ENCODE results near the gene LOC128125822.
A peak's percentile ranks its signal among the peaks of the same experiment; 100 is the strongest.
"Not testable (repeated sequence)": the region's sequence is repeated elsewhere in the genome, so short reads cannot be mapped to it uniquely, and the experiment has no call there.

Gene LOC128125822

GRCh38 chr6:63572044-63572746 is at the start of gene LOC128125822, which contains the start of gene PTP4A1:
Gene LOC128125822 (plus strand): TSS chr6:63572480.
Gene PTP4A1 (plus strand): TSS chr6:63572480. CDS start chr6:63576881, 4,401 bp downstream.
- DNase-seq (ENCODE audit: low read depth in 2 of 2), result peak; percentile 91 to 94

DNA sequence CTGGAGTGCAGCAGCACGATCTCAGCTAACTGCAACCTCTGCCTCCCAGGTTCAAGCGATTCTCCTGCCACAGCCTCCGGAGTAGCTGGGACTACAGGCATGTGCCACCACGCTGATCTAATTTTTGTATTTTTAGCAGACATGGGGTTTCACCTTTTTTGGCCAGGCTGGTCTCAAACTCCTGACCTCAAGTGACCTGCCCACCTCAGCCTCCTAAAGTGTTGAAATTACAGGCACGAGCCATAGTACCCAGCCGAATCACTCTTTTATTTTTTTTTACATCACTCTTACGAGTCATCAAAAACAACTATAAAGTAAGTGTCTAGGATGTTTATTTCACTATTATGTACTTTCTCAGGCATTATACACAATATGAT is 49.4 kb upstream of the LOC128125822 start:
- DNase-seq (ENCODE audit: low read depth in 2 of 2), result not testable (repeated sequence)

DNA sequence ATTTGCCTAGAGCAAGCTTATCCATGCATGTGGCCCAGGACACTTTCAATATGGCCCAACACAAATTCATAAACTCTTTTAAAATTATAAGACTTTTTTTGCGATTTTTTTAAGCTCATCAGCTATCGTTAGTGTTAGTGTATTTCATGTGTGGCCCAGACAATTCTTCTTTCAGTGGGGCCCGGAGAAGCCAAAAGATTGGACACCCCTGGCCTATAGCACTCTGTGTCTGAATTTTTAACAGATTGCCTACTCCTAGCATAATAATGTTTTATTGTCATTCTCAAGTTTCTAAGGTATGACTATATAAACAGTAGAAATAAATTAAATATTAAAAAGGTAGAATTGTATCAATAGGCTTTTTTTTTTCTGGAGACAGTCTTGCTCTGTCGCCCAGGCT is 48.6 kb upstream of the LOC128125822 start:
- DNase-seq (ENCODE audit: low read depth in 2 of 2), result no peak

- DNase-seq (ENCODE audit: low read depth in 2 of 2), result no peak
Observed at GRCh38 chr6:63525186-63525878, 46.9 kb upstream of the LOC128125822 start.

DNA sequence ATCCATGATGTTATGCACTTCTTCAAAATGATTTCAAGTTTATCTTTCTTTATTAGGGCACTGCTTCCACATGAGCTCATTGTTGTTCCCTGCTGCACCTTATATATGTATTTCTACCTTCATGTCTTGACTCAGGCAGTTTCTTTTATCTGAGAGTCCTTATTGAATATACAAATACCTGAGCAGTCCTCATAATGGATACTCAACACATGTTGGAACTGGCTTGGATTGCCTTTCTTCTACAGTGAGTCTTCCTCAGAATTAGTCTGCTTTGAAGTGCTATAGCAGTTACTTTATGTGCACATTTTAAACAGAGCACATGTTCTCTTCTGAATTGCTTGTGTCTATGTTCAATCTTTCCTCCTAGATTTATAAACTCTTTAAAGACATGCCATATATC is 45.3 kb upstream of the LOC128125822 start:
- no peak for DNase-seq (ENCODE audit: low read depth in 2 of 2)

DNA sequence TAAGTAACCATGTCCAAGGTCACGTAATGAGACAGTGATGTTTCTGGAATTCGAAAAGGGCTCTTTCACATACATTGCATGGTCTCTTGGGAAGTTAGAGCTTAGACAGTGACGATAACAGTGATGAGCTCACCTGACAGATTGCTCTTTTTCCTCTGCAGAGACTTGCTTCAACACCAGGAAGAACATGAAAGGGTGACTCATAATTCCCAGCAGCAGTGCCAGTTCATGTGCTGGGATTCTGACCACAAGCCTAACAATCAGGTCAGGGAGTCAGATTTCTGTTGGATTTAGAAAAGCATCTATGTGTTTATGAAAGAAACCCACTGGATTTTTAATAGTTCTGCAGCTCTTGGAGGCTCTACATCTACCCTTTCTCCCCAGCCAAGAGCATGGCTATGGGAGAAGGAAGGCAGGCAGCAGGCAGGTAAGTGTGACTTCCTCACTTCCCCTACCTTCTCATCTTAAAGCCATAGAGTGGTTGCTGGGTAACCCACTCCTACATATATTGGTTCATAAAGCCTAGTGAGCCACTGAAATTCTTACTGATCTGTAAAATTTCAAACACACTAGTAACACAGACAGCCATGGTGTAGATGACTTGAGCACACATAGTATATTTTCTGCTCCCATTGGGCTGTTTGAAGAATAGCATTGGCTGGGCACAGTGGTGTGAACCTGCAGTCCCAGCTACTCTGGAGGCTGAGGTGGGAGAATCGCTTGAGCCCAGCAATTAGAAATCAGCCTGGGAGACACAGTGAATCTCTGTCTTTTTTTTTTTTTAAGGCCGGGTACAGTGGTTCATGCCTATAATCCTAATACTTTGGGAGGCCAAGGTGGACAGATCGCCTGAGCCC is 44.4 kb upstream of the LOC128125822 start:
- no peak for DNase-seq (ENCODE audit: low read depth in 2 of 2)

DNA sequence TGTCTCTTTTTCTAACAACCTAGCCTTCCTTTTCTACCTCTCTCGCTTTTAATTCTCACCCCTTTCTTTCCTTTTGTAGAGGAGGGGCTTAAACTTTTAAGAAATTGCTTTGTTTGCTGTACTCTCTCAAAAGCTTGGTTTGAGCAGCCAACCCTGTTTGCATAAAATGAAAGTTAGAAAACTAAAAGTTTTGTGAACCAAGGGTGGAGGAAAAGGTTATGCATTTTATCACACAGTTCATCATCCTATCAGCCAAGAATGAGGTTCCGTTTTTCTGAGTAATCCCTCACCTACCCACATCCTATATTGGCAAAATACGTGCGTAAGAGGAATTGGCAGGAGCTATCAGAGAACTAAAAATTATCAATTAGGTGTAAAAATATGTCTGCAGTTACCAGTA is 42.8 kb upstream of the LOC128125822 start:
- no peak for DNase-seq (ENCODE audit: low read depth in 2 of 2)

DNA sequence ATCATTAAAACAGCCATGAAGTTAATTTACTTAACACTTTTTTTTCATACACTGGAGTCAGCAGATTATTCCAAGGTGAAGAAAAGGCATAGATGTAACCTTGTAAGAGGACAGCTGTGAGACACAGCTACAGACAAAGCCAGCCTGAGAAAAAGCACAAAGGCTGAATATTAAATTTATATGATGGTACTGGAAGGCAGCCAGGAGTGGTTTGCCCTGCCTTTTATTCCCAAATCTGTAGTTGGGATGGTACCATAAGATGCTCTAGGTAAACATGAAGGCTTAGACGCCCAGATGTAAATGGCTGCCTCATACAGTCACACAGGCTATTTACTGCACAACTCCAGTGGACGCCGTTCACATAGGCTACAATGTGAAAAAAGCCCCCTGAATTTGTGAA is 42.1 kb upstream of the LOC128125822 start:
- DNase-seq (ENCODE audit: low read depth in 2 of 2), result no peak

DNA sequence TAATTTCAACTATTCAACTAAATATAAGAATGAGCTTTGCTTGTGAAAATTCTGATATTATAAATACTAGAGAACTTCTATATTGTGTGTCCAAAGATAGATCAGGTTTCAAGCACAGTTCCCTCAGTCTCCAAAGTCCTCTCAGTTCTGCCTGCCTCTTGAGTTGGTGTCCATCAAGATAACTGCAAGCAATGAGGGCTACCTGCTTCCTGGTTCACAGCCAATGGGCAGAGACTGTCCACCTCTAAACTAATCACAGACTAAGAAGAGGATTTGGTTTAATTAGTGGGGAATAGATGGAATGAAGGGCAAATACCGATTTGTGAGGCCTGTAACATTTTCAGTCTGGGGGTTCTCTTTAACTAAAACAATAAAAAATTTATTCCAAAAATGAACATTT is 41.3 kb upstream of the LOC128125822 start:
- no peak for DNase-seq (ENCODE audit: low read depth in 2 of 2)

- DNase-seq (ENCODE audit: low read depth in 2 of 2), result no peak
Observed at GRCh38 chr6:63533026-63533425, 39.3 kb upstream of the LOC128125822 start.

- DNase-seq (ENCODE audit: low read depth in 2 of 2), result no peak
Observed at GRCh38 chr6:63533952-63534351, 38.3 kb upstream of the LOC128125822 start.

DNA sequence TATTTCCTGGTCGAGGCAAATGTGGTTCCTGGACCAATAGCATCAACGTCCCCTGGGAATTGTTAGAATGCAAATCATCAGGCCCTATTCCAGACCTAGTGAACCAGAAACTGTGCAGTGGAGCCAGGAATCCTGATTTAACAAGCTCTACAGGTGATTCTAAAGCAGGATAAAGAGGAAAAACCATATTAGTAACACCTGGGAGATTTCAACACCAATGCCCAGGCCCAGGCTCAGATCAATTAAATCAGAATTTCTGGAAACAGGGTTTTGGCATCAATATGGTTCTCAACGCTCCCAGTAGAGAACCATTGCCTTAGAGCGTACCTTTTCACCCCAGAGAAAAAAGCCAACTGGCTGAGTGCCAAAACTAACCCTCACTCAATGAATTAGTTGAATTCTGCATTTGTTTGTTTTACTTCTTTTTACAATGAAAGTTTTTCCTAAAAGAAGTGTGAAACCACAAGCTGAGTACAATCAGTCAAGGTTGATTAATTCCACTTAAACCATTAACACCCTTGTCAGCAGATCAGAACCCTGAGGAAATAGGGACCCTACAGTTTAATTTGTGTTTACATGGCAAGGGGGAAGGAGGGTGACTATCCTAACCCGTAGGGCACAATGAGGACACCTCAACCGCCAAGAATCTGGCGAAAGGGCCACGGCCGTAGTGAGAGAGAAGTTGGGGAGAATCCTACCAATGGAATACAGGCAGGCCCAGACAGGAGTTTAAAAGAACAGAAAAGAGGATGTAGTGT is 34.9 kb upstream of the LOC128125822 start:
- DNase-seq (ENCODE audit: low read depth in 2 of 2), result no peak

- DNase-seq (ENCODE audit: low read depth in 2 of 2), result no peak
Observed at GRCh38 chr6:63537959-63538300, 34.4 kb upstream of the LOC128125822 start.

GRCh38 chr6:63538550-63538949 is 33.7 kb upstream of the LOC128125822 start:
- no peak for DNase-seq (ENCODE audit: low read depth in 2 of 2)

- no peak for DNase-seq (ENCODE audit: low read depth in 2 of 2)
Observed at GRCh38 chr6:63543001-63543400, 29.3 kb upstream of the LOC128125822 start.

GRCh38 chr6:63543982-63544381 is 28.3 kb upstream of the LOC128125822 start:
- no peak for DNase-seq (ENCODE audit: low read depth in 2 of 2)

GRCh38 chr6:63546236-63546635 is 26.0 kb upstream of the LOC128125822 start:
- DNase-seq (ENCODE audit: low read depth in 2 of 2), result no peak

DNA sequence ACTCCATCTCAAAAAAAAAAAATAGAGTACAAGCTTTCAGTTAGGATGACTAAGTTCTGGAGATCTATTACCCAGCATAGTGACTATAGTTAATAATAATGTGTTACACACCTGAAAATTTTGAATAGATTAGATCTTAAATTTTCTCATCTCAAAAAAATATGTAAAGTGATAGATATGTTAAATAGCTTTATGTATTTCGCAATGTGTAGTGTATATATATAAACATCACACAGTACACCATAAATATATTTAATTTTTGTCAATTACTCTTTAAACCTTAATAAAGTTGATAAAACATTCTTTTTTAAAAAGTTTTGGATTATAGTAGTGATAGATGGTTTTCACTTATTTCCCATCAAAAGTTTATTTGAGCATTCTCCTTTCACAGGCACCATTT is 25.6 kb upstream of the LOC128125822 start:
- DNase-seq (ENCODE audit: low read depth in 2 of 2), result no peak

- no peak for DNase-seq (ENCODE audit: low read depth in 2 of 2)
Observed at GRCh38 chr6:63549076-63549475, 23.2 kb upstream of the LOC128125822 start.

DNA sequence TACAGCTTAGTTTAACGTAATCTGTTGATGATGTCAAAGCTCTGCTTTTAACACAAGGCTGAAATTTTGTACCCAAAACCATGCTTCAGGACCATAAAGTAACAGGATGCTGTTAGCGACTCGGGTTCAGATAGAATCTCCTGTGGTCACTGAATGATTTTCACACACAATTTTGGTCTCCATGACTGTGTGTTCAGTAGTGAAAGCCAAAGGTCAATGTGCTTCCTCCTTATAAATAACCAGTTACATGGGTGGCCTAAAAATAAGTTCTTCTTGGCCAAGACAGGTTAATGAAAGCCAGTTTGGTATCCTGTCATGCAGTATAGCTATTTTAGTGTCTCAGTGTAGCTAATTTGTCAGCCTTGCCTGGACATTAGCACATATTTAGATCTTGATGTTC is 19.1 kb upstream of the LOC128125822 start:
- DNase-seq (ENCODE audit: low read depth in 2 of 2), result no peak

- no peak for DNase-seq (ENCODE audit: low read depth in 2 of 2)
Observed at GRCh38 chr6:63553900-63554299, 18.4 kb upstream of the LOC128125822 start.

DNA sequence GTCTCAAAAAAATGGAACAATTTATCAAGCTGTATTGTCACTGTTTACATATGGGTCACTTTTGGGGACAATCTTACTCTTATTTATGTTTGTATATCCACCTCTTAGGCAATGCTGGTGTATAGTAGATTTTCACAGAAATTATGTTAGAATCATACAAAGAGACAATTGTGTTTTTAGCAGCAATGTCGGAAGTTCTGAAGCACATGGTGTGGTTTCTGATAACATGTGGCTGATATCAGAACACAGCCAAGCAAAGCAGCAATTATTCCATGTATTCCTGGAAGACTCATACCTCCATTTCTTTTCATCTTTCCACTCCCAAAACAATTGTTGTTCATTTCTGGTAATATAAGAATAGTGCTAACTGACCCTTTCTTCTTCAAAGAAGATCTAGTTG is 17.5 kb upstream of the LOC128125822 start:
- no peak for DNase-seq (ENCODE audit: low read depth in 2 of 2)
